Endothelial cell (in vitro differentiated cells): ENCODE measurements around the gene BMP7. TPM values are rescaled to one million over a fixed set of nuclear protein-coding genes. Genes with fewer than 3 reads are reported as not detected.

Source experiments
- DNase-seq: peaks from one replicate; pipeline ENCODE4 v3.0.0; 2021; ENCODE audit warnings: low spot score
- H3K27ac Mint-ChIP-seq: one replicate; pipeline ENCODE4 v1.8.0; 2021; ENCODE audit warnings: mixed read lengths, inconsistent platforms; ENCODE audit not compliant: unreplicated experiment
- H3K27me3 Mint-ChIP-seq: one replicate; pipeline ENCODE4 v1.8.0; 2021; ENCODE audit warnings: mild to moderate bottlenecking, moderate library complexity, mixed read lengths, inconsistent platforms; ENCODE audit not compliant: unreplicated experiment
- H3K36me3 Mint-ChIP-seq: one replicate; pipeline ENCODE4 v1.8.0; 2021; ENCODE audit warnings: mild to moderate bottlenecking, low read depth, mixed read lengths, inconsistent platforms; ENCODE audit not compliant: unreplicated experiment
- H3K4me1 Mint-ChIP-seq: one replicate; pipeline ENCODE4 v1.8.0; 2021; ENCODE audit warnings: mild to moderate bottlenecking, mixed read lengths, inconsistent platforms; ENCODE audit not compliant: unreplicated experiment
- H3K4me3 Mint-ChIP-seq: one replicate; pipeline ENCODE4 v1.8.0; 2021; ENCODE audit warnings: mild to moderate bottlenecking, mixed read lengths, inconsistent platforms; ENCODE audit not compliant: unreplicated experiment
- H3K9me3 Mint-ChIP-seq: one replicate; pipeline ENCODE4 v1.8.0; 2021; ENCODE audit warnings: mixed read lengths, inconsistent platforms; ENCODE audit not compliant: unreplicated experiment
- total RNA-seq: library from RNA; stranded (reverse); fragmentation: NEBNext Ultra II Directional; extraction: Animal tissue kit (Norgen Biotek cat#: 25700); gene quantifications from one replicate; pipeline ENCODE4 v1.2.1, GENCODE V29; 2021; ENCODE audit not compliant: unreplicated experiment
- TF ChIP-seq, protein P1 (sequence below): fragments of 200-600 bp; sonication (generic); IDR thresholded peaks from one replicate; pipeline ENCODE4 v1.5.0; 2021; ENCODE audit warnings: antibody characterized with exemption; ENCODE audit not compliant: unreplicated experiment

BMP7 gene
- total RNA-seq, 1 donor from 2014 or later: 0.38 TPM

- Mint-ChIP-seq H3K9me3 (no peaks in the 10 kb centered on the region), H3K4me1 (no peaks in the 10 kb centered on the region), H3K27me3 (peaks cover 19% of the 10 kb centered on the region), H3K36me3 (no peaks in the 10 kb centered on the region), H3K27ac (no peak overlapping the region), H3K4me3 (no peak overlapping the region)
- no peak for DNase-seq
- TF ChIP-seq, protein P1, sequence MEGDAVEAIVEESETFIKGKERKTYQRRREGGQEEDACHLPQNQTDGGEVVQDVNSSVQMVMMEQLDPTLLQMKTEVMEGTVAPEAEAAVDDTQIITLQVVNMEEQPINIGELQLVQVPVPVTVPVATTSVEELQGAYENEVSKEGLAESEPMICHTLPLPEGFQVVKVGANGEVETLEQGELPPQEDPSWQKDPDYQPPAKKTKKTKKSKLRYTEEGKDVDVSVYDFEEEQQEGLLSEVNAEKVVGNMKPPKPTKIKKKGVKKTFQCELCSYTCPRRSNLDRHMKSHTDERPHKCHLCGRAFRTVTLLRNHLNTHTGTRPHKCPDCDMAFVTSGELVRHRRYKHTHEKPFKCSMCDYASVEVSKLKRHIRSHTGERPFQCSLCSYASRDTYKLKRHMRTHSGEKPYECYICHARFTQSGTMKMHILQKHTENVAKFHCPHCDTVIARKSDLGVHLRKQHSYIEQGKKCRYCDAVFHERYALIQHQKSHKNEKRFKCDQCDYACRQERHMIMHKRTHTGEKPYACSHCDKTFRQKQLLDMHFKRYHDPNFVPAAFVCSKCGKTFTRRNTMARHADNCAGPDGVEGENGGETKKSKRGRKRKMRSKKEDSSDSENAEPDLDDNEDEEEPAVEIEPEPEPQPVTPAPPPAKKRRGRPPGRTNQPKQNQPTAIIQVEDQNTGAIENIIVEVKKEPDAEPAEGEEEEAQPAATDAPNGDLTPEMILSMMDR: no peak
These were observed 5.5 kb downstream of the BMP7 start for GRCh38 chr20:57260934-57261333.

GRCh38 chr20:57259938-57260921 lies 6.2 kb downstream of the BMP7 start:
- Mint-ChIP-seq H3K27ac (no peak overlapping the region), H3K9me3 (no peaks in the 10 kb centered on the region), H3K27me3 (peaks cover 17% of the 10 kb centered on the region), H3K4me1 (no peaks in the 10 kb centered on the region), H3K36me3 (no peaks in the 10 kb centered on the region), H3K4me3 (no peak overlapping the region)
- DNase-seq: no peak
- TF ChIP-seq, protein P1: no peak

GRCh38 chr20:57259121-57259937 lies 7.1 kb downstream of the BMP7 start:
- Mint-ChIP-seq H3K4me3 (no peak overlapping the region), H3K27ac (no peak overlapping the region), H3K9me3 (no peaks in the 10 kb centered on the region), H3K27me3 (peaks cover 16% of the 10 kb centered on the region), H3K4me1 (no peaks in the 10 kb centered on the region), H3K36me3 (no peaks in the 10 kb centered on the region)
- DNase-seq: no peak
- TF ChIP-seq, protein P1: no peak

DNA sequence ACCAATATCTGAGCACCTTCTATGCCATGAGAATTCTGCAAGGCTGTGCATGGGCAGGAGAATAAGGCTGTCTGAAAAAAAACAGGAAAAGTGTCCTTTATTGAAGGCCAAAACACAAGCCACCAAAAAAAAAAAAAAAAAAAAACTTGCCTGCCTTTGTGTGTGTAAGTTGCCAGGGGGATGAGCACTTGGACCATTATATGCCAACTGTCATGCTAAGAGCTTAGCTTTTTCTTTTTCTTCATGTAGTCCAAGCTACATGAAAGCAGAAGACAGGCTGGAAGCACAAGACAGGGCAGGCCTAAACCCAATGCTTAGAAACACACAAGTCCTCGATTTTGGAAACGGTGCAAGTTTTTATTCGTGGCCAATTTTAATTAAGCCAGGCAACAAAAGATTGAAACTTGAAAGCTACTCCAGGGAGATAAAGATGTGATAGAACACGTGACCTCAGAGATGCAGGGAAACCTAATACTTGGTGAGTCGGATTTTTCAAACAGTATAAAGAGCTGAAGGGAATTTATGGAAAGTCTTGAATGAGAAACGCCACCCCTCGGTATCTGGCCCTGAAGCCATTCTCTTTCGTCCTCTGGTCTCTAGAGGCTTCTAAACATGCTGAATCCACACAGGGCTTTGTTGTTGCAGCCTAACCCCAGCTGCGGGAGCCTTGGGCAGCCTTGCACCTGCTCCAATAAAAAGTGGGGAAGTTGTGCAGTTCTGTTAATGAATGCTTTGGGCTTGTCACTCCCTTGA lies 8.6 kb downstream of the BMP7 start:
- no peaks in the 10 kb centered on the region for H3K4me1 Mint-ChIP-seq
- no peak for DNase-seq
- H3K27ac Mint-ChIP-seq: no peak overlapping the region
- H3K27me3 Mint-ChIP-seq: peaks cover 18% of the 10 kb centered on the region
- TF ChIP-seq, protein P1: no peak
- no peaks in the 10 kb centered on the region for H3K9me3 Mint-ChIP-seq
- H3K4me3 Mint-ChIP-seq: no peak overlapping the region
- no peaks in the 10 kb centered on the region for H3K36me3 Mint-ChIP-seq
